A549 (cell line): ENCODE measurements around the gene KCTD6. TPM values are rescaled to one million over a fixed set of nuclear protein-coding genes. Genes with fewer than 3 reads are reported as not detected.

Experiments used
- ATAC-seq, 2 experiments: fragments of 200-7000 bp in 1 of 2; fragments of >200 bp in 1 of 2; cut with Nextera tagmentation in 1 of 2; cut with Tn5 transposase in 1 of 2; 3 replicates each; pipeline versions ENCODE4 v1.8.0 to v1.9.1; 2018 to 2020; ENCODE audit warnings: mild to moderate bottlenecking in 1 of 2, moderate library complexity in 1 of 2
- CTCF ChIA-PET: fragments of 300-600 bp; sonication (Branson Sonifier 250); formaldehyde crosslinking; extraction: SDS; loops from one replicate; lab custom pipeline; 2021; ENCODE audit warnings: antibody characterized with exemption, inconsistent platforms; lab: Yijun Ruan, JAX
- POLR2A ChIA-PET: fragments of 350-600 bp; formaldehyde crosslinking; extraction: SDS; loops from one replicate; lab custom pipeline; 2021; ENCODE audit warnings: antibody characterized with exemption, inconsistent platforms; lab: Yijun Ruan, JAX
- DNase-seq, 2 experiments: peaks; one replicate each; pipeline versions ENCODE4 v3.0.0 to v3.0.0-alpha.2; 2011 to 2016; ENCODE audit warnings: low read depth in 1 of 2, low spot score in 1 of 2
- FAIRE-seq: peaks from 2 replicates; lab custom pipeline; 2011; peaks lifted over from hg19 to GRCh38; lab: Jason Lieb, UNC
- H3K27ac ChIP-seq, 2 experiments: fragments of >200 bp; sonication (Bioruptor Twin); formaldehyde crosslinking; 3 replicates each; pipeline ENCODE4 v1.5.1; 2016 to 2017
- H3K4me1 ChIP-seq: fragments of >200 bp; sonication (Bioruptor Twin); formaldehyde crosslinking; 3 replicates; pipeline ENCODE4 v1.6.1; 2016
- H3K4me2 ChIP-seq: fragments of >200 bp; sonication (Bioruptor Twin); formaldehyde crosslinking; 3 replicates; pipeline ENCODE4 v1.6.1; 2016
- H3K4me3 ChIP-seq: fragments of >200 bp; sonication (Bioruptor Twin); formaldehyde crosslinking; 3 replicates; pipeline ENCODE4 v1.5.1; 2016
- H3K9me3 ChIP-seq: fragments of >200 bp; sonication (Bioruptor Twin); formaldehyde crosslinking; 3 replicates; pipeline ENCODE4 v1.6.1; 2016
- EHF ChIP-seq: fragments of 250-450 bp; sonication (Bioruptor Pico); IDR thresholded peaks from 2 replicates; pipeline ENCODE4 v1.5.0; 2020; ENCODE audit warnings: mild to moderate bottlenecking
- FOSL2 ChIP-seq, 2 experiments: fragments of 450-650 bp in 1 of 2; fragments of >200 bp in 1 of 2; sonication (Bioruptor Twin) in 1 of 2; formaldehyde crosslinking; IDR thresholded peaks; 2 replicates each; pipeline versions ENCODE4 v1.5.0 to v1.6.1; 2016 to 2020; ENCODE audit warnings: mild to moderate bottlenecking in 1 of 2, moderate library complexity in 1 of 2
- HDAC2 ChIP-seq: fragments of 200-600 bp; sonication (generic); IDR thresholded peaks from 2 replicates; pipeline ENCODE4 v1.6.1; 2016
- HOXB13 ChIP-seq: fragments of 250-450 bp; sonication (Bioruptor Pico); IDR thresholded peaks from 2 replicates; pipeline ENCODE4 v1.5.0; 2020; ENCODE audit warnings: low read depth, mild to moderate bottlenecking, moderate library complexity
- HOXB5 ChIP-seq: fragments of 250-450 bp; sonication (Bioruptor Pico); IDR thresholded peaks from 2 replicates; pipeline ENCODE4 v1.5.0; 2020; ENCODE audit warnings: mild to moderate bottlenecking, moderate library complexity
- JUN ChIP-seq, 2 experiments: fragments of >200 bp; sonication (Bioruptor Twin); formaldehyde crosslinking; IDR thresholded peaks; 2 replicates in 1 of 2; 3 replicates in 1 of 2; pipeline ENCODE4 v1.6.1; 2016 to 2017
- MAFK ChIP-seq: fragments of 450-650 bp; IDR thresholded peaks from 2 replicates; pipeline ENCODE4 v1.6.1; 2014; ENCODE audit not compliant: partially characterized antibody
- NPAS2 ChIP-seq: fragments of 250-450 bp; sonication (Bioruptor Pico); IDR thresholded peaks from 2 replicates; pipeline ENCODE4 v1.8.0; 2022; ENCODE audit warnings: mild to moderate bottlenecking, moderate library complexity, borderline replicate concordance
- PBX3 ChIP-seq: IDR thresholded peaks from 2 replicates; pipeline ENCODE4 v1.6.1; 2012
- PHF8 ChIP-seq: fragments of 200-600 bp; sonication (generic); IDR thresholded peaks from 2 replicates; pipeline ENCODE4 v1.6.1; 2016; ENCODE audit warnings: low read depth, mild to moderate bottlenecking, antibody characterized with exemption, moderate library complexity, borderline replicate concordance
- POLR2AphosphoS2 ChIP-seq: conservative IDR thresholded peaks from 2 replicates; pipeline ENCODE4 v1.6.1; 2012; ENCODE audit warnings: low read length, improper control_type of control experiment, inconsistent platforms
- RAD21 ChIP-seq, 2 experiments: fragments of >200 bp in 1 of 2; sonication (Bioruptor Twin) in 1 of 2; formaldehyde crosslinking in 1 of 2; IDR thresholded peaks in 1 of 2; conservative IDR thresholded peaks in 1 of 2; 2 replicates in 1 of 2; 3 replicates in 1 of 2; pipeline ENCODE4 v1.6.1; 2012 to 2018; ENCODE audit warnings: inconsistent platforms in 1 of 2
- RARB ChIP-seq: fragments of 250-450 bp; sonication (Bioruptor Pico); IDR thresholded peaks from 2 replicates; pipeline ENCODE4 v1.8.0; 2021; ENCODE audit warnings: mild to moderate bottlenecking, moderate library complexity
- SREBF2 ChIP-seq: fragments of 450-650 bp; IDR thresholded peaks from 2 replicates; pipeline ENCODE4 v1.6.1; 2014; ENCODE audit warnings: mild to moderate bottlenecking, moderate library complexity
- ZC3H11A ChIP-seq: fragments of 450-650 bp; IDR thresholded peaks from 2 replicates; pipeline ENCODE4 v1.6.1; 2014; ENCODE audit warnings: antibody characterized with exemption, mild to moderate bottlenecking
- WGBS: methylation state at CpG from one replicate; pipeline ENCODE4 v1.1.6; 2017; ENCODE audit errors: missing lambda C conversion rate; 5-methylcytosine and 5-hydroxymethylcytosine counted together
- polyA plus RNA-seq, 4 experiments: library from polyadenylated mRNA; depleted of rRNA in 3 of 4; stranded (reverse); fragments of >200 nt; fragmentation: RNase III in 1 of 4; extraction: RNeasy Plus Mini Kit Qiagen cat#74134 plus additional on column Dnase treatment in 1 of 4; gene quantifications; 2 replicates in 3 of 4; 3 replicates in 1 of 4; pipeline ENCODE4 v1.2.3, GENCODE V29; 2011 to 2017
- TF ChIP-seq, protein P1 (sequence below): fragments of 250-450 bp; sonication (Bioruptor Pico); IDR thresholded peaks from 2 replicates; pipeline ENCODE4 v1.5.0; 2021; ENCODE audit warnings: mild to moderate bottlenecking, moderate library complexity, borderline replicate concordance
- TF ChIP-seq, protein P2 (sequence below): fragments of 250-450 bp; sonication (Bioruptor Pico); IDR thresholded peaks from 2 replicates; pipeline ENCODE4 v1.5.0; 2020; ENCODE audit warnings: low read depth, mild to moderate bottlenecking, moderate library complexity
- TF ChIP-seq, protein P3 (sequence below): fragments of >200 bp; sonication (Bioruptor Twin); formaldehyde crosslinking; IDR thresholded peaks from 2 replicates; pipeline ENCODE4 v1.6.1; 2016
- TF ChIP-seq, protein P4 (sequence below): fragments of >200 bp; sonication (Bioruptor Twin); formaldehyde crosslinking; IDR thresholded peaks from 3 replicates; pipeline ENCODE4 v1.6.1; 2016
- TF ChIP-seq, protein P5 (sequence below): IDR thresholded peaks from 2 replicates; pipeline ENCODE4 v1.6.1; 2012

Gene KCTD6
- polyA plus RNA-seq, 2 of the 4 experiments (the other 2 are of a cell fraction): 8.1 to 24.4 TPM

DNA sequence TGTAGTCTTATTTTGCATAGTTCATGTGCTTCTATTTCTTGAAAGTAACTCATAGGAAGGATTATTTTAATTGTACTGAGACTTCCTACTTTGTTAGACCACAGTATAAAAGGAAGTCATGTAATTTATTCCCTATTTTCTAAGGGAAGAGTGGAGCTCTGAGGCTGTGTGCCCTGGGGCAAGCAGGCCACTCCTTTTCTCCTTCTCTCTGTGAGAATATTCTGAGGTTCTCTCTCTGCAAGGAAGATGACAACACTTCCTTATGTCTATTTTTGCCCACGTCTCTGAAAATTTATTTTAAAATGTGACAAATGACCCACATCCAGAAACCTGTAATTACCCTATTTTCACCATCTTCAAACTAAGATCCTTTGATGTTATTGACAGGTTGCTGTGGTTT lies 11.0 kb downstream of the KCTD6 start:
- no peak overlapping the region for H3K4me2 ChIP-seq
- DNase-seq (no peak), ATAC-seq (no peak), FAIRE-seq (no peak)
- no peaks in the 10 kb centered on the region for H3K9me3 ChIP-seq
- ChIA-PET POLR2A (no interaction called here), CTCF (no interaction called here)
- 65% methylated on average over 1 of the region's 1 CpG for WGBS
- H3K4me1 ChIP-seq: no peaks in the 10 kb centered on the region
- no peak overlapping the region for H3K4me3 ChIP-seq
- no peak overlapping the region for H3K27ac ChIP-seq
- TF ChIP-seq, protein P1, sequence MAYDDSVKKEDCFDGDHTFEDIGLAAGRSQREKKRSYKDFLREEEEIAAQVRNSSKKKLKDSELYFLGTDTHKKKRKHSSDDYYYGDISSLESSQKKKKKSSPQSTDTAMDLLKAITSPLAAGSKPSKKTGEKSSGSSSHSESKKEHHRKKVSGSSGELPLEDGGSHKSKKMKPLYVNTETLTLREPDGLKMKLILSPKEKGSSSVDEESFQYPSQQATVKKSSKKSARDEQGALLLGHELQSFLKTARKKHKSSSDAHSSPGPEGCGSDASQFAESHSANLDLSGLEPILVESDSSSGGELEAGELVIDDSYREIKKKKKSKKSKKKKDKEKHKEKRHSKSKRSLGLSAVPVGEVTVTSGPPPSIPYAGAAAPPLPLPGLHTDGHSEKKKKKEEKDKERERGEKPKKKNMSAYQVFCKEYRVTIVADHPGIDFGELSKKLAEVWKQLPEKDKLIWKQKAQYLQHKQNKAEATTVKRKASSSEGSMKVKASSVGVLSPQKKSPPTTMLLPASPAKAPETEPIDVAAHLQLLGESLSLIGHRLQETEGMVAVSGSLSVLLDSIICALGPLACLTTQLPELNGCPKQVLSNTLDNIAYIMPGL: no peak
- TF ChIP-seq NPAS2 (no peak), HOXB5 (CRISPR knock-in tag) (no peak), EHF (CRISPR knock-in tag) (no peak), MAFK (no peak), ZC3H11A (no peak), PHF8 (no peak), PBX3 (no peak), RAD21 (conservative IDR thresholded peaks at IDR 0.05 in 1 of 2, IDR thresholded peaks at IDR 0.05 in 1 of 2) (no peak), HOXB13 (CRISPR knock-in tag) (no peak), JUN (IDR thresholded peaks at IDR 0.05) (no peak), FOSL2 (IDR thresholded peaks at IDR 0.05) (no peak), FOSL2 (CRISPR knock-in tag; IDR thresholded peaks at IDR 0.05) (no peak), RARB (CRISPR knock-in tag) (no peak), SREBF2 (no peak), POLR2AphosphoS2 (no peak)
- TF ChIP-seq, protein P2, sequence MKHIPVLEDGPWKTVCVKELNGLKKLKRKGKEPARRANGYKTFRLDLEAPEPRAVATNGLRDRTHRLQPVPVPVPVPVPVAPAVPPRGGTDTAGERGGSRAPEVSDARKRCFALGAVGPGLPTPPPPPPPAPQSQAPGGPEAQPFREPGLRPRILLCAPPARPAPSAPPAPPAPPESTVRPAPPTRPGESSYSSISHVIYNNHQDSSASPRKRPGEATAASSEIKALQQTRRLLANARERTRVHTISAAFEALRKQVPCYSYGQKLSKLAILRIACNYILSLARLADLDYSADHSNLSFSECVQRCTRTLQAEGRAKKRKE (CRISPR knock-in tag): no peak
- TF ChIP-seq, protein P3, sequence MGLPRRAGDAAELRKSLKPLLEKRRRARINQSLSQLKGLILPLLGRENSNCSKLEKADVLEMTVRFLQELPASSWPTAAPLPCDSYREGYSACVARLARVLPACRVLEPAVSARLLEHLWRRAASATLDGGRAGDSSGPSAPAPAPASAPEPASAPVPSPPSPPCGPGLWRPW: no peak
- TF ChIP-seq, protein P4, sequence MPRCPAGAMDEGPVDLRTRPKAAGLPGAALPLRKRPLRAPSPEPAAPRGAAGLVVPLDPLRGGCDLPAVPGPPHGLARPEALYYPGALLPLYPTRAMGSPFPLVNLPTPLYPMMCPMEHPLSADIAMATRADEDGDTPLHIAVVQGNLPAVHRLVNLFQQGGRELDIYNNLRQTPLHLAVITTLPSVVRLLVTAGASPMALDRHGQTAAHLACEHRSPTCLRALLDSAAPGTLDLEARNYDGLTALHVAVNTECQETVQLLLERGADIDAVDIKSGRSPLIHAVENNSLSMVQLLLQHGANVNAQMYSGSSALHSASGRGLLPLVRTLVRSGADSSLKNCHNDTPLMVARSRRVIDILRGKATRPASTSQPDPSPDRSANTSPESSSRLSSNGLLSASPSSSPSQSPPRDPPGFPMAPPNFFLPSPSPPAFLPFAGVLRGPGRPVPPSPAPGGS: no peak
- TF ChIP-seq, protein P5, sequence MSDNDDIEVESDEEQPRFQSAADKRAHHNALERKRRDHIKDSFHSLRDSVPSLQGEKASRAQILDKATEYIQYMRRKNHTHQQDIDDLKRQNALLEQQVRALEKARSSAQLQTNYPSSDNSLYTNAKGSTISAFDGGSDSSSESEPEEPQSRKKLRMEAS: no peak

- no peaks in the 10 kb centered on the region for H3K9me3 ChIP-seq
- ATAC-seq (no peak), DNase-seq (no peak), FAIRE-seq (no peak)
- TF ChIP-seq HDAC2: no peak
- ChIA-PET CTCF (no interaction called here), POLR2A (no interaction called here)
- 82% methylated on average over 2 of the region's 2 CpGs for WGBS
- no peak overlapping the region for H3K4me2 ChIP-seq
- no peak overlapping the region for H3K27ac ChIP-seq
- H3K4me3 ChIP-seq: no peak overlapping the region
- no peaks in the 10 kb centered on the region for H3K4me1 ChIP-seq
Measured at GRCh38 chr3:58507356-58508078, 15.6 kb downstream of the KCTD6 start.
